ENCODE results near the gene GNG7. TPM values are rescaled to one million over a fixed set of nuclear protein-coding genes. Genes with fewer than 3 reads are reported as not detected.

Gene GNG7
- total and polyA plus RNA-seq, 10 of the 15 experiments (the other 5 are each of a cell fraction or from before 2014, with no cell fraction given), result 1.9 to 13.6 (median 6.5) TPM

DNA sequence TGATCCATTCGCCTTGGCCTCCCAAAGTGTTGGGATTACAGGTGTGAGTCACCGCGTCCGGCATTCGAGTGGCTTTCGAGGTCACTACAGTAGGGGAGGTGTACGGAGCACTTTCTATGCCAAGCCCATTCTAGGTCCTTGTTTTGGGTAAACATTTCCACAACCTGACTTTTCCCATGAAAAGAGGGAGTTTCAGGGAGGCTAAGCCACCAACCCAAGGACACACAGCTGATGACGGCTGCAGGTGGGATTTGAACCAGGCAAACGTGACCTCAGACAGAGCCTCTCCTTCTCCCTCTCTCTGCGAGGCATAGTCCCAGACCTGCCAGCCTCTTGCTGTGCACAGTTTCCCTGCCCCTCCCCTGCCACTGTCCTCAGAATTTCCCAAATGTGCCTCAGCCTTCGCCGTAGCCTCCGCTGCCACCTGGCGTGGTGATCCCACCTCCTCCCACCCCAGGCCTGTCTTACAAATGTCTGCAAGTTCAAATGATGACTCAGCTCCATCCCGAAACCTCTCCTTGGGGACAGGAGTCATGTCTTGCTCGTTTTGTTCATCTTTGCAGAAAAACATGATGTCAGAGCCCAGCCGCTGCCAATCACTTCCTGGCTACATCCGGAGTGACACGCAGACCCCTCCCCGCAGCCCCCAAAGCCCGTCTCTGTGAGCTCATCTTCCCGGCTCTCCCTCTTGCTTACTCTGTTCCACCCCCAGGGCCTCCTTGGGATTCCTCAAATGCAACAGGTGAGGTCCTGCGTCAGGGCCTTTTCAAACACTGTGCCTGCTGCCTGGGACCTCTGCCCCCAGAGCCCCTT lies 233.2 kb downstream of the GNG7 start (continued):
- TF ChIP-seq NFXL1 (IDR thresholded peaks at IDR 0.05; ENCODE audit: borderline replicate concordance) (no peak), STAT1 (conservative IDR thresholded peaks at IDR 0.05) (no peak), PML (IDR thresholded peaks at IDR 0.05; ENCODE audit: low read length) (no peak), CREB1 (IDR thresholded peaks at IDR 0.05; ENCODE audit: low read depth) (peak; percentile 86), MEF2B (IDR thresholded peaks at IDR 0.05; ENCODE audit: partially characterized antibody, poor library complexity, severe bottlenecking) (no peak), TCF7 (IDR thresholded peaks at IDR 0.05; ENCODE audit: borderline replicate concordance) (no peak), NRF1 (conservative IDR thresholded peaks at IDR 0.05; ENCODE audit: low read depth, low read length) (no peak), SMARCA5 (IDR thresholded peaks at IDR 0.05) (no peak), ESRRA (IDR thresholded peaks at IDR 0.05; ENCODE audit: low read length) (no peak), SPI1 (IDR thresholded peaks at IDR 0.05; ENCODE audit: borderline replicate concordance, insufficient read depth, low read depth, low read length) (no peak), PRDM15 (CRISPR knock-in tag; IDR thresholded peaks at IDR 0.05) (no peak), TCF12 (IDR thresholded peaks at IDR 0.05; ENCODE audit: low read depth, low read length) (no peak), MXI1 (IDR thresholded peaks at IDR 0.05; ENCODE audit: low read depth, low read length) (no peak), BHLHE40 (IDR thresholded peaks at IDR 0.05; ENCODE audit: borderline replicate concordance in 1 of 2, low read depth in 2 of 2, low read length in 1 of 2) (no peak), NFYB (IDR thresholded peaks at IDR 0.05; ENCODE audit: insufficient read depth, low read depth, low read length) (no peak), PKNOX1 (IDR thresholded peaks at IDR 0.05) (peak; percentile 95)
- TF ChIP-seq, protein P1, sequence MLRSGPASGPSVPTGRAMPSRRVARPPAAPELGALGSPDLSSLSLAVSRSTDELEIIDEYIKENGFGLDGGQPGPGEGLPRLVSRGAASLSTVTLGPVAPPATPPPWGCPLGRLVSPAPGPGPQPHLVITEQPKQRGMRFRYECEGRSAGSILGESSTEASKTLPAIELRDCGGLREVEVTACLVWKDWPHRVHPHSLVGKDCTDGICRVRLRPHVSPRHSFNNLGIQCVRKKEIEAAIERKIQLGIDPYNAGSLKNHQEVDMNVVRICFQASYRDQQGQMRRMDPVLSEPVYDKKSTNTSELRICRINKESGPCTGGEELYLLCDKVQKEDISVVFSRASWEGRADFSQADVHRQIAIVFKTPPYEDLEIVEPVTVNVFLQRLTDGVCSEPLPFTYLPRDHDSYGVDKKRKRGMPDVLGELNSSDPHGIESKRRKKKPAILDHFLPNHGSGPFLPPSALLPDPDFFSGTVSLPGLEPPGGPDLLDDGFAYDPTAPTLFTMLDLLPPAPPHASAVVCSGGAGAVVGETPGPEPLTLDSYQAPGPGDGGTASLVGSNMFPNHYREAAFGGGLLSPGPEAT (IDR thresholded peaks at IDR 0.05; ENCODE audit: low read depth), result no peak
- TF ChIP-seq, protein P2, sequence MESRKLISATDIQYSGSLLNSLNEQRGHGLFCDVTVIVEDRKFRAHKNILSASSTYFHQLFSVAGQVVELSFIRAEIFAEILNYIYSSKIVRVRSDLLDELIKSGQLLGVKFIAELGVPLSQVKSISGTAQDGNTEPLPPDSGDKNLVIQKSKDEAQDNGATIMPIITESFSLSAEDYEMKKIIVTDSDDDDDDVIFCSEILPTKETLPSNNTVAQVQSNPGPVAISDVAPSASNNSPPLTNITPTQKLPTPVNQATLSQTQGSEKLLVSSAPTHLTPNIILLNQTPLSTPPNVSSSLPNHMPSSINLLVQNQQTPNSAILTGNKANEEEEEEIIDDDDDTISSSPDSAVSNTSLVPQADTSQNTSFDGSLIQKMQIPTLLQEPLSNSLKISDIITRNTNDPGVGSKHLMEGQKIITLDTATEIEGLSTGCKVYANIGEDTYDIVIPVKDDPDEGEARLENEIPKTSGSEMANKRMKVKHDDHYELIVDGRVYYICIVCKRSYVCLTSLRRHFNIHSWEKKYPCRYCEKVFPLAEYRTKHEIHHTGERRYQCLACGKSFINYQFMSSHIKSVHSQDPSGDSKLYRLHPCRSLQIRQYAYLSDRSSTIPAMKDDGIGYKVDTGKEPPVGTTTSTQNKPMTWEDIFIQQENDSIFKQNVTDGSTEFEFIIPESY (IDR thresholded peaks at IDR 0.05), result no peak
- TF ChIP-seq, protein P3, sequence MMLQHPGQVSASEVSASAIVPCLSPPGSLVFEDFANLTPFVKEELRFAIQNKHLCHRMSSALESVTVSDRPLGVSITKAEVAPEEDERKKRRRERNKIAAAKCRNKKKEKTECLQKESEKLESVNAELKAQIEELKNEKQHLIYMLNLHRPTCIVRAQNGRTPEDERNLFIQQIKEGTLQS (IDR thresholded peaks at IDR 0.05; ENCODE audit: borderline replicate concordance, extremely low read depth, low read depth, low read length), result no peak

Measured in GM12878 (cell line).